H1 (cell line): ENCODE data around the gene SH2B3. TPM values are rescaled to one million over a fixed set of nuclear protein-coding genes. Genes with fewer than 3 reads are reported as not detected.

Experiments used
- CTCF ChIA-PET: fragments of 300-600 bp; sonication (Branson Sonifier 250); formaldehyde crosslinking; loops from one replicate; lab custom pipeline; 2021; ENCODE audit not compliant: partially characterized antibody; lab: Charles Lee
- POLR2A ChIA-PET: fragments of 300-600 bp; sonication (Branson Sonifier 250); formaldehyde crosslinking; loops from one replicate; lab custom pipeline; 2021; ENCODE audit warnings: inconsistent platforms; ENCODE audit not compliant: partially characterized antibody; lab: Charles Lee
- DNase-seq, 2 experiments: peaks; one replicate each; pipeline versions ENCODE4 v3.0.0 to v3.0.0-alpha.2; 2010 to 2022; ENCODE audit warnings: low spot score in 2 of 2, low read depth in 1 of 2, mixed read lengths in 1 of 2
- FAIRE-seq: peaks from 2 replicates; lab custom pipeline; 2011; peaks lifted over from hg19 to GRCh38; lab: Jason Lieb, UNC
- H2AFZ ChIP-seq: 2 replicates; pipeline ENCODE4 v1.8.1; 2012; ENCODE audit warnings: low read length, inconsistent platforms
- H2AK5ac ChIP-seq: 2 replicates; pipeline ENCODE4 v1.6.1; 2013; ENCODE audit warnings: low read depth, low read length
- H2BK120ac ChIP-seq: replicated peaks from 2 replicates; pipeline ENCODE3; 2013; ENCODE audit warnings: low read depth, low read length, inconsistent platforms
- H2BK12ac ChIP-seq: 2 replicates; pipeline ENCODE4 v1.6.1; 2013; ENCODE audit warnings: low read depth, low read length
- H2BK15ac ChIP-seq: 2 replicates; pipeline ENCODE4 v1.6.1; 2013; ENCODE audit warnings: low read length
- H2BK20ac ChIP-seq: 2 replicates; pipeline ENCODE4 v1.6.1; 2013; ENCODE audit warnings: low read length
- H2BK5ac ChIP-seq: 2 replicates; pipeline ENCODE4 v1.6.1; 2013; ENCODE audit warnings: low read depth, low read length
- H3K14ac ChIP-seq: 2 replicates; pipeline ENCODE4 v1.6.1; 2013; ENCODE audit warnings: inconsistent platforms; ENCODE audit not compliant: insufficient read length
- H3K18ac ChIP-seq: 2 replicates; pipeline ENCODE4 v1.6.1; 2013; ENCODE audit warnings: low read length; ENCODE audit errors: extremely low read depth
- H3K23ac ChIP-seq: 2 replicates; pipeline ENCODE4 v1.6.1; 2013; ENCODE audit warnings: inconsistent platforms; ENCODE audit not compliant: insufficient read length
- H3K23me2 ChIP-seq: 2 replicates; pipeline ENCODE4 v1.6.1; 2013; ENCODE audit warnings: low read depth, low read length
- H3K27ac ChIP-seq: 2 replicates; pipeline ENCODE4 v1.6.1; 2011; ENCODE audit warnings: low read depth, low read length, inconsistent platforms
- H3K27me3 ChIP-seq, 4 experiments: replicated peaks in 1 of 4; 1 replicate in 1 of 4; 2 replicates in 3 of 4; pipeline versions ENCODE4 v1.6.1 to v1.8.1; 2011 to 2013; ENCODE audit warnings: low read length in 3 of 4, mild to moderate bottlenecking in 3 of 4, inconsistent platforms in 2 of 4, mixed read lengths in 2 of 4, moderate library complexity in 1 of 4; ENCODE audit not compliant: control insufficient read depth in 3 of 4, insufficient read depth in 3 of 4; ENCODE audit errors: extremely low read depth in 1 of 4
- H3K36me3 ChIP-seq, 4 experiments: 2 replicates each; pipeline versions ENCODE4 v1.6.1 to v1.8.1; 2011 to 2013; ENCODE audit warnings: mild to moderate bottlenecking in 4 of 4, low read length in 3 of 4, moderate library complexity in 2 of 4, control low read depth in 1 of 4, inconsistent platforms in 1 of 4; ENCODE audit not compliant: insufficient read depth in 4 of 4, control insufficient read depth in 2 of 4
- H3K4ac ChIP-seq: replicated peaks from 2 replicates; pipeline ENCODE3; 2013; ENCODE audit warnings: low read length, low read depth, mixed read lengths, inconsistent platforms; ENCODE audit not compliant: insufficient read length
- H3K4me1 ChIP-seq, 4 experiments: replicated peaks in 1 of 4; 1 replicate in 1 of 4; 2 replicates in 3 of 4; pipeline versions ENCODE4 v1.6.1 to v1.8.1; 2011 to 2013; ENCODE audit warnings: low read length in 3 of 4, inconsistent platforms in 2 of 4, mixed read lengths in 1 of 4; ENCODE audit not compliant: insufficient read depth in 4 of 4, control insufficient read depth in 3 of 4
- H3K4me2 ChIP-seq, 2 experiments: 2 replicates each; pipeline versions ENCODE4 v1.6.1 to v1.8.1; 2011 to 2013; ENCODE audit warnings: low read depth in 2 of 2, low read length in 2 of 2, control low read depth in 1 of 2, inconsistent platforms in 1 of 2, mild to moderate bottlenecking in 1 of 2; ENCODE audit not compliant: insufficient read depth in 1 of 2
- H3K4me3 ChIP-seq, 4 experiments: fragments of 200-600, 300-600 bp in 1 of 4; sonication (generic), shearing (Covaris generic), sonication (Bioruptor Twin) in 1 of 4; 2 replicates each; pipeline versions ENCODE4 v1.5.1 to v1.8.1; 2011 to 2016; ENCODE audit warnings: low read length in 4 of 4, low read depth in 3 of 4, control low read depth in 2 of 4, inconsistent platforms in 2 of 4, mild to moderate bottlenecking in 2 of 4, mixed read lengths in 1 of 4, moderate library complexity in 1 of 4; ENCODE audit not compliant: insufficient read depth in 2 of 4; ENCODE audit errors: extremely low read depth in 1 of 4
- H3K56ac ChIP-seq: replicated peaks from 2 replicates; pipeline ENCODE3; 2013; ENCODE audit warnings: low read depth, mild to moderate bottlenecking, mixed read lengths, low read length, inconsistent platforms; ENCODE audit not compliant: insufficient read length
- H3K79me1 ChIP-seq: 2 replicates; pipeline ENCODE4 v1.6.1; 2013; ENCODE audit warnings: low read depth, low read length, control low read depth
- H3K79me2 ChIP-seq, 2 experiments: 2 replicates each; pipeline versions ENCODE4 v1.6.1 to v1.8.1; 2012 to 2013; ENCODE audit warnings: low read length in 2 of 2, mild to moderate bottlenecking in 2 of 2, inconsistent platforms in 1 of 2; ENCODE audit not compliant: insufficient read depth in 2 of 2, control insufficient read depth in 1 of 2
- H3K9ac ChIP-seq, 4 experiments: replicated peaks in 1 of 4; 1 replicate in 1 of 4; 2 replicates in 3 of 4; pipeline versions ENCODE4 v1.6.1 to v1.8.1; 2011 to 2013; ENCODE audit warnings: low read depth in 3 of 4, low read length in 3 of 4, control low read depth in 2 of 4, mild to moderate bottlenecking in 2 of 4, moderate library complexity in 2 of 4, inconsistent platforms in 1 of 4; ENCODE audit errors: extremely low read depth in 1 of 4
- H3K9me3 ChIP-seq, 2 experiments: 2 replicates each; pipeline versions ENCODE4 v1.6.1 to v1.8.1; 2012 to 2013; ENCODE audit warnings: mild to moderate bottlenecking in 2 of 2, moderate library complexity in 2 of 2, control low read depth in 1 of 2, inconsistent platforms in 1 of 2, low read depth in 1 of 2, low read length in 1 of 2, mixed read lengths in 1 of 2; ENCODE audit not compliant: insufficient read depth in 2 of 2
- H4K20me1 ChIP-seq, 2 experiments: replicated peaks in 1 of 2; 2 replicates each; pipeline versions ENCODE3 to v1.8.1; 2011 to 2013; ENCODE audit warnings: inconsistent platforms in 2 of 2, low read length in 2 of 2, mild to moderate bottlenecking in 1 of 2; ENCODE audit not compliant: insufficient read depth in 2 of 2, control insufficient read depth in 1 of 2
- H4K5ac ChIP-seq: 2 replicates; pipeline ENCODE4 v1.6.1; 2013; ENCODE audit warnings: low read length, low read depth, mixed read lengths, inconsistent platforms; ENCODE audit not compliant: insufficient read length
- H4K8ac ChIP-seq: 2 replicates; pipeline ENCODE4 v1.8.0; 2013; ENCODE audit warnings: mild to moderate bottlenecking, moderate library complexity, low read length, inconsistent platforms; ENCODE audit not compliant: insufficient read depth; ENCODE audit errors: extremely low read depth
- H4K91ac ChIP-seq: replicated peaks from 2 replicates; pipeline ENCODE3; 2013; ENCODE audit warnings: low read length, mixed read lengths, inconsistent platforms; ENCODE audit not compliant: insufficient read length
- MAFK ChIP-seq: IDR thresholded peaks from 2 replicates; pipeline ENCODE4 v1.6.1; 2012; ENCODE audit warnings: low read depth, mild to moderate bottlenecking, improper control_type of control experiment, low read length
- SP4 ChIP-seq: IDR thresholded peaks from 2 replicates; pipeline ENCODE4 v1.6.1; 2012; ENCODE audit warnings: low read length, inconsistent platforms
- WGBS, 2 experiments: shearing (Covaris generic) in 1 of 2; methylation state at CpG; one replicate each; pipeline versions ENCODE4 v1.1.6 to v1.1.7; 2013 to 2015; ENCODE audit warnings: low lambda C conversion rate in 2 of 2, mixed read lengths in 2 of 2, inconsistent platforms in 1 of 2, low coverage in 1 of 2, missing lambda C conversion rate in 1 of 2; ENCODE audit not compliant: insufficient replicate concordance in 2 of 2, insufficient coverage in 1 of 2, insufficient read length in 1 of 2; ENCODE audit errors: extremely low coverage in 1 of 2, missing lambda C conversion rate in 1 of 2; 5-methylcytosine and 5-hydroxymethylcytosine counted together
- polyA plus RNA-seq, 7 experiments: library from polyadenylated mRNA; depleted of rRNA in 3 of 7; stranded (reverse) in 5 of 7; unstranded in 2 of 7; fragments of >200 nt in 5 of 7; fragments of 200-250 nt in 2 of 7; gene quantifications; 1 replicate in 5 of 7; 2 replicates in 1 of 7; 4 replicates in 1 of 7; pipeline versions ENCODE4 v1.2.1 to v1.2.3, GENCODE V29; 2011 to 2013; ENCODE audit warnings: missing spikeins in 2 of 7, mixed read lengths in 2 of 7
- total RNA-seq: library from RNA; stranded (reverse); fragmentation: NEBNext Ultra II Directional; extraction: Animal tissue kit (Norgen Biotek cat#: 25700); gene quantifications from 2 replicates; pipeline ENCODE4 v1.2.1, GENCODE V29; 2021

The SH2B3 gene
- total and polyA plus RNA-seq, 2 of the 8 experiments (the other 6 are each of a cell fraction or from before 2014, with no cell fraction given), result 20.8 to 34.1 TPM

- Histone ChIP-seq H2BK12ac (no peak overlapping the region), H3K4me2 (no peak overlapping the region), H3K18ac (no peak overlapping the region), H3K79me2 (no peaks in the 10 kb centered on the region), H3K27ac (no peak overlapping the region), H3K4ac (no peak overlapping the region), H3K4me3 (no peak overlapping the region), H4K20me1 (no peaks in the 10 kb centered on the region), H2BK5ac (no peak overlapping the region), H4K5ac (no peak overlapping the region), H3K9me3 (no peaks in the 10 kb centered on the region), H3K36me3 (peaks cover 9 to 38% (median 14%) of the 10 kb centered on the region in 4 experiments; a peak in 6 of 8 replicates), H4K91ac (no peak overlapping the region), H3K56ac (no peak overlapping the region), H4K8ac (no peak overlapping the region)
- WGBS, 2 experiments, result 83% methylated on average over 3 of the region's 3 CpGs; no CpG with 5 or more reads in 1 of the 2 experiments
- CTCF ChIA-PET, result interaction anchor here (0.9 to 2.0 kb wide), 4 partner anchors 12 to 226 kb away, joined by 3 to 6 read pairs (median 4); no protein-coding TSS in a partner anchor
- POLR2A ChIA-PET, result no interaction called here
- peak in 1 of 2 experiments; percentile 30 for DNase-seq
- TF ChIP-seq SP4 (no peak), MAFK (0 out of 2 replicates have a peak, but pooled peaks have one; percentile 13)
- TF ChIP-seq, all 59 proteins: peak for 1
- Histone ChIP-seq H2AK5ac (no peak overlapping the region), H3K79me1 (no peaks in the 10 kb centered on the region), H2BK20ac (no peak overlapping the region), H3K23me2 (no peaks in the 10 kb centered on the region; the same call in 1 of the 2 replicates), H3K9ac (no peak overlapping the region), H3K23ac (no peak overlapping the region), H3K27me3 (no peaks in the 10 kb centered on the region), H2BK15ac (no peak overlapping the region), H3K4me1 (no peaks in the 10 kb centered on the region), H2BK120ac (no peak overlapping the region), H3K14ac (no peak overlapping the region), H2AFZ (no peak overlapping the region)
- no peak for FAIRE-seq
These were observed 61.6 kb downstream of the SH2B3 start for GRCh38 chr12:111467092-111467856.
